HG02870 (cell line): ENCODE data around the gene SSH2.
"Not testable (repeated sequence)": the region's sequence is repeated elsewhere in the genome, so short reads cannot be mapped to it uniquely, and the experiment has no call there.

Experiments used
- ATAC-seq: cut with Tn5 transposase; IDR thresholded peaks from one replicate; pipeline ENCODE4 v1.9.1; 2021; ENCODE audit warnings: mild to moderate bottlenecking, moderate library complexity; ENCODE audit not compliant: unreplicated experiment

The SSH2 gene

DNA sequence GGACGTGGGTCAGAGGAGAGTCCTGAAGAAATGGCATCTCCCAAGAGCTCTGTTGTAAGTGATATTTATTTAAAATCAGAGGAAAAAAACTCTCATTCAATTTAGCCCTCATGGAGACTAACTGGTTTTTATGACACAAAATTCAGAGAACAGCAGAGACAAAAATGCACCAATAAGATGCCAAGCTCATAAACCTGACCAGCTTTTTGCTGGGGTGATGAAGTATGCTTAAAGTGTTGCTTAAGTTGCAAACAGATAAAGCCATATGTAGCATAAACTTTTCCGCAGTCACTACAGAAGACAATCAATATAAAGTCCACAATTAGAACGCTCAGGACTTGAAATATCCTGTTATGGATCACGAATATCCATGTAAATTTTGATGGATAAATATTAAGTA, 183.4 kb downstream of the SSH2 start:
- no peak for ATAC-seq

DNA sequence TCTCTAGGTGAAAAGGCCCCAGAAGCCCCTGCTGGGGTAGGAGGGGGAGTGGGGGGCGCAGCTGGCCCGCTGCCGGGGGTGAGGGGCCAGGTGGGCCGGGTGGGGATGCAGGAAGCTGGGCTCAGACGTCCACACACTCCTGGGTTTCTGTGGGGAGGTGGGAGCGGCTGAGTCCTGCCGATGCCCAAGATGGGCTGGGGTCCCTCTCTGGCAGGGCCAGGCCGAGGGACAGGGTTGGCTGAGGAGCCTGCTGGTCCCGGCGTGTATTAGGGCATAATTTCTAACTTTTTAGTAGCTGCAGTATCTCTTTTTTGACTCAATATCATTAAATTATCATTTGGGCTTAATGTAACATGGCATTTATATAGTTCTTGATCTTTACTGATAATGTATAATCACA, 185.9 kb downstream of the SSH2 start:
- ATAC-seq: no peak

DNA sequence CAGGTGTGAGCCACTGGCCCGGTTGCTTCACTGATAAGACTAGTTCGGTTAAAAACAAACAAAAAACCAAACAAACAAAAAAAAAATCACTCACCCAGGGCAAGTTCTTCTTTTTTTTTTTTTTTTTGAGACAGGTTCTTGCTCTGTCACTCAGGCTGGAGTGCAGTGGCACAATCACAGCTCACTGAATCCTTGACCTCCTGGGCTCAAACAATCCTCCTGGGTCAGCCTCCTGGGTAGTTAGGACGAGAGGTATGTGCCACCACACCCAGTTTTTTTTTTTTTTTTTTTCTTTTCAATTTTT, 187.9 kb downstream of the SSH2 start:
- ATAC-seq: no peak

GRCh38 chr17:29740017-29740416, 190.0 kb downstream of the SSH2 start:
- no peak for ATAC-seq

DNA sequence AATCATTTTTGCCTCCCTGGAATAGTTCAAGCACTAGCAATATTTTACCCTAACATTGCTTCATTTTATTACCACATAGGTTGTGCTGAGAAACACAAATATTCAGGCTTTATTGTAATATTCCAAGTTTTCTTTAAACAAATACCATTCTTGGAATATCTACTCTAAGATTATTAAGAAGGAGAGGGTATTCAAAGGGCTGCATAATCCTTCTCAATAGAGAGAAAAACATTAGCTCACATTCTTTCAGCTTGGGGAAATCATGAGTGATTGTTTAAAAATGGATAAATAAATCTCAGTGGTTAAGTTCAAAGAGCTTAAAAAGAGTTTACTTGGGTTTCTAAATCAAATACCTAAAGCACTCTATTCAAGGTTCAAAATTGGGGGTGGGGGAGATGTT, 195.4 kb downstream of the SSH2 start:
- no peak for ATAC-seq

GRCh38 chr17:29733166-29733565, 196.9 kb downstream of the SSH2 start:
- no peak for ATAC-seq

- no peak for ATAC-seq
These were observed 197.4 kb downstream of the SSH2 start for GRCh38 chr17:29732613-29733012.

DNA sequence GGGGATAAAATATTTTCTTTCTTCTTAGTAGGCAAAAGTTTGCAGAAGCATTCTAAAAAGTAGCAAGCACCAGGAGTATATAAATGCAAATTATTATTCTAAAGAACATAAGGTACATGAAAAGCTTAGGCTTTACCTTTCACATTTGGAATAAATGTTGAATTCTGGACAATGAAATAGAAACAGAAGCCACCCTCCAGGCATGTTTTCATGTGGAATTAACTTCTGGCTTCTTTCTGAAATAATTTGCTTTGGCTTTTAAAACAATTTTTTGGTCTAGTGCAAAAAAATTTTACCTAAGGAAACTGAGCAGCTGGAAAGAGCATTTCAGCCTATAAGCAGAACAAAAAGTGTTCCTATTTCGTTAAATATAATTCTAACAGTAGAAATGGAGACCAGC, 197.8 kb downstream of the SSH2 start:
- ATAC-seq: no peak

GRCh38 chr17:29731589-29731929, 198.5 kb downstream of the SSH2 start:
- no peak for ATAC-seq

DNA sequence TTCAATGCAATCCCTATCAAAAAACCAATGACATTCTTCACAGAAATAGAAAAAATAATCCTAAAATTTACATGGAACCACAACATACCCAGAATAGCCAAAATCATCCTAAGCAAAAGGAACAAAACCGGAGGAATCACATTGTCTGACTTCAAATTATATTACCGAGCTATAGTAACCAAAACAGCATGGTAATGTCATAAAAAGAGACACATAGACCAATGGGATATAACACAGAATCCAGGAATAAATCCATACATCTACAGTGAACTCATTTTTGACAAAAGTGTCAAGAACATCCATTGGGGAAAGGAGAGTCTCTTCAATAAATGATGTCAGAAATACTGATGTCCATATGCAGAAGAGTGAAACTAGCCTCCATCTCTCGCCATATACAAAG, 201.5 kb downstream of the SSH2 start:
- no peak for ATAC-seq

- ATAC-seq: no peak
These were observed 203.2 kb downstream of the SSH2 start for GRCh38 chr17:29726715-29727252.

DNA sequence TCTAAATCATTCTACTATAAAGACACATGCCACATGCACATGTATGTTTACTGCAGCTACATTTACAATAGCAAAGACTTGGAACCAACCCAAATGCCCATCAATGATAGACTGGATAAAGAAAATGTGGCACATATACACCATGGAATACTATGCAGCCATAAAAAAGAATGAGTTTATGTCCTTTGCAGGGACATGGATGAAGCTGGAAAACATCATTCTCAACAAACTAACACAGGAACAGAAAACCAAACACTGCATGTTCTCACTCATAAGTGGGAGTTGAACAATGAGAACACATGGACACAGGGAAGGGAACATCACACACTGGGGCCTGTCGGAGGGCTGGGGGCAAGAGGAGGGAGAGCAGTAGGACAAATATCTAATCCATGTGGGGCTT, 204.6 kb downstream of the SSH2 start:
- not testable (repeated sequence) for ATAC-seq

- ATAC-seq: no peak
These were observed 206.6 kb downstream of the SSH2 start for GRCh38 chr17:29723278-29724047.

DNA sequence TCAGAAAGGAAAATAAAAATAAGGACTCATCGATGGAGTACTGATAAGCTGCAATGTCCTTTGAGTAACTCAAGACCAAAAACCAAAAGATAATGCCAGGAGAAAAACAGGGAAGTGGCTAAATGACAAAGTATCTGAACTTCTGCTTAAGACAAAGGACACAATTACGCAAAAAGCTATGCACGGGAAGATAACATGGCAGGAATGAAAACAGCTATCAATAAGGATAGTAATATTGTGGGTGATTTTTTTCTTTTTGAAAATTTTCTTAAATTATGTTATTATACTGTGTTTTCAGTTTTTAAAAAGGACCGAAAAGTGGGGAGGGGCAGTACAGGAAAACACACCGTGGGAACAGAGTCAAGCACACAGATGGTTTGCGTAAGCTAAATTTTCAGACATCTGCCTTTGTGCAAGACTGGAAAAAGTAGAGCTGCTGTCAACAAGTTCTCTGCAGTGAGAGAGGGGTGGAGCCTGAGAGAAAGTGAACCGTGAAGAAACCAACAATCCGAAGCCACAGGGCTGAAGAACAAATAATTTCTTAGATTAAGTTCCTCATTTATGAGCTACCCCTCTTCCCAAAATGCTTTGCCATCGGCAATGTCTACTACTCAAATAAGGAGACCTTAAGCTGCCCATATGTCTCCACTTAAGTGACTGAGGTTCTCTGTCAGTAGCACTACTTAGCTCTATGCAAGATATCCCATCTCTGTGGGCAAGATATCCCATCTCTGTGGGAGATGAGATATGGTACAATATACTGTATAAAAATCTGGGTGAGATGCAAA, 207.4 kb downstream of the SSH2 start:
- peak; percentile 66 for ATAC-seq

DNA sequence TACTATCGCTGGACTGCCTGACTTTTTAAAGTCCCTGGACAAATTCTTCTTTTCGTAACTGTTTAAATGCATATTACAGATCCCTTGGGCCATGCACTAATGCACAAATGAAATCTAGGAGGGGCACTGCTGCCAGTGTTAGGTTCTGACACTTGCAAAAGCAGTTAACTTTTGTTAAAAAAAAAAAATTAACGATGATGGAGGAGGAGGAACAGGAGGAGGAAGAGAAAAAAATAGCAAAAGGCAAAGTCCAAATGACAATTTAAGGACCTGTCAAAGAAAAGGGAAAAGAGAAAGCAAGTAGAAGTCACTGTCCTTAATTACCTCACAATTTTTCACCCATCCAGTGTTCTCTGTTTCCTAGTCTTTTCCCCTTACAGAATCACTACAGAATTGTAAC, 209.5 kb downstream of the SSH2 start:
- ATAC-seq: no peak

- ATAC-seq: no peak
These were observed 210.6 kb downstream of the SSH2 start for GRCh38 chr17:29719469-29719868.

DNA sequence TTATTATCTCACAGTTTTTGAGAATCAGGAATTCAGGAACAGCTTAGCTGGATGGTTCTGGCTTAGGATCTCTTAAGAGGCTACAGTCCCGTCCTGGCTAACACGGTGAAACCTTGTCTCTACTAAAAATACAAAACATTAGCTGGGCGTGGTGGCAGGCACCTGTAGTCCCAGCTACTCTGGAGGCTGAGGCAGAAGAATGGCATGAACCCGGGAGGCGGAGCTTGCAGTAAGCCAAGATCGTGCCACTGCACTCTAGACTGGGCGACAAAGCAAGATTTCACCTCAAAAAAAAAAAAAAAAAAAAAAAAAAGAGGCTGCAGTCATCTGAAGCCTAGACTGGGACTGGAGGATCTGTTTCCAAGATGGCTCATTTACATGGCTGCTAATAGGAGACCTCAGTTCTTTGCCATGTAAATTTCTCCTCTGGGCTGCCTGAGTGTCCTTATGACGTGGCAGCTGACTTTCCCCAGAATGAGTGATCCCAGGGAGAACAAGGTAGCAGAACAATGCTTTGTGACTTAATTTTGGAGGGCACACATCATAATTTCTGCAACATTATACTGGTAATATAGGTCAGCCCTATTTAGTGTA, 211.5 kb downstream of the SSH2 start:
- no peak for ATAC-seq

- ATAC-seq: no peak
These were observed 212.2 kb downstream of the SSH2 start for GRCh38 chr17:29717817-29718216.

- no peak for ATAC-seq
These were observed 213.5 kb downstream of the SSH2 start for GRCh38 chr17:29716566-29716965.

- ATAC-seq: no peak
These were observed 214.3 kb downstream of the SSH2 start for GRCh38 chr17:29715680-29716079.

- ATAC-seq: no peak
These were observed 215.9 kb downstream of the SSH2 start for GRCh38 chr17:29714146-29714545.

- no peak for ATAC-seq
These were observed 216.4 kb downstream of the SSH2 start for GRCh38 chr17:29713626-29714025.
